GM06990 (cell line): ENCODE results near the gene OR2AG2.

Source experiments
- DNase-seq: peaks from one replicate; pipeline ENCODE4 v3.0.0-alpha.2; 2011; ENCODE audit not compliant: insufficient read length; ENCODE audit errors: extremely low read depth
- H3K27me3 ChIP-seq: replicated peaks from 2 replicates; pipeline ENCODE4 v1.6.0; 2011; ENCODE audit warnings: low read length; ENCODE audit not compliant: control insufficient read depth, insufficient read depth
- H3K36me3 ChIP-seq: 2 replicates; pipeline ENCODE4 v1.5.1; 2011; ENCODE audit warnings: low read length; ENCODE audit not compliant: control insufficient read depth, insufficient read depth
- H3K4me3 ChIP-seq: replicated peaks from 2 replicates; pipeline ENCODE4 v1.5.1; 2011; ENCODE audit warnings: low read depth, mild to moderate bottlenecking, control low read depth, low read length
- CTCF ChIP-seq: IDR thresholded peaks from 2 replicates; pipeline ENCODE4 v1.5.1; 2011; ENCODE audit warnings: low read length, control low read depth, mild to moderate bottlenecking, inconsistent platforms; ENCODE audit not compliant: insufficient read depth, poor library complexity, severe bottlenecking

OR2AG2 gene

GRCh38 chr11:6746086-6746618, 25.6 kb downstream of the OR2AG2 start:
- Histone ChIP-seq H3K36me3 (no peaks in the 10 kb centered on the region), H3K4me3 (peak overlapping the region; percentile 82), H3K27me3 (no peaks in the 10 kb centered on the region)
- DNase-seq, result peak; percentile 48
- no peak for TF ChIP-seq CTCF

GRCh38 chr11:6745465-6746015, 26.2 kb downstream of the OR2AG2 start:
- H3K27me3 ChIP-seq, result no peaks in the 10 kb centered on the region
- no peak for TF ChIP-seq CTCF
- peak; percentile 31 for DNase-seq
- H3K36me3 ChIP-seq, result no peaks in the 10 kb centered on the region
- H3K4me3 ChIP-seq, result peak overlapping the region; percentile 82

- TF ChIP-seq CTCF, result no peak
- DNase-seq, result no peak
- peak overlapping the region; percentile 82 for H3K4me3 ChIP-seq
- no peaks in the 10 kb centered on the region for H3K27me3 ChIP-seq
- no peaks in the 10 kb centered on the region for H3K36me3 ChIP-seq
These were observed 26.8 kb downstream of the OR2AG2 start for GRCh38 chr11:6745018-6745417.

- Histone ChIP-seq H3K36me3 (no peaks in the 10 kb centered on the region; the same call in 1 of the 2 replicates), H3K4me3 (peak overlapping the region; percentile 26; the same call in 1 of the 2 replicates), H3K27me3 (no peaks in the 10 kb centered on the region)
- no peak for DNase-seq
- no peak for TF ChIP-seq CTCF
These were observed 29.5 kb downstream of the OR2AG2 start for GRCh38 chr11:6742260-6742659.

GRCh38 chr11:6738590-6738989, 33.2 kb downstream of the OR2AG2 start:
- no peak for TF ChIP-seq CTCF
- Histone ChIP-seq H3K36me3 (peaks cover 2% of the 10 kb centered on the region; the same call in 1 of the 2 replicates), H3K4me3 (no peak overlapping the region), H3K27me3 (no peaks in the 10 kb centered on the region)
- no peak for DNase-seq
